Panc1 (cell line): Measurements from ENCODE around the gene PPWD1. TPM values are rescaled to one million over a fixed set of nuclear protein-coding genes. Genes with fewer than 3 reads are reported as not detected.

Source experiments
- ATAC-seq: fragments of 200-7000 bp; cut with Tn5 transposase; 2 replicates; pipeline ENCODE4 v1.9.1; 2020; ENCODE audit warnings: mild to moderate bottlenecking, moderate library complexity
- BruUV-seq: library from RNA; stranded (reverse); fragments of 400-500 nt; replicated peaks from 2 replicates; lab custom pipeline; 2021; lab: Mats Ljungman, UMichigan
- CTCF ChIA-PET: fragments of 300-600 bp; sonication (Branson Sonifier 250); formaldehyde crosslinking; loops from one replicate; lab custom pipeline; 2022; ENCODE audit warnings: antibody characterized with exemption; lab: Charles Lee
- POLR2A ChIA-PET: fragments of 300-600 bp; sonication (Branson Sonifier 250); formaldehyde crosslinking; loops from one replicate; lab custom pipeline; 2022; ENCODE audit warnings: antibody characterized with exemption; lab: Charles Lee
- DNase-seq: peaks from one replicate; pipeline ENCODE4 v3.0.0-alpha.2; 2010; ENCODE audit warnings: low read depth, low spot score
- H3K27ac ChIP-seq: 2 replicates; pipeline ENCODE4 v1.5.1; 2011; ENCODE audit warnings: mild to moderate bottlenecking, low read length, inconsistent platforms
- H3K27me3 ChIP-seq: fragments of 200-500 bp; sonication (Bioruptor generic); 2 replicates; pipeline ENCODE4 v1.6.0; 2014; ENCODE audit warnings: low read length, inconsistent platforms; ENCODE audit not compliant: control insufficient read depth, insufficient read depth
- H3K36me3 ChIP-seq: fragments of 200-500 bp; sonication (Bioruptor generic); 2 replicates; pipeline ENCODE4 v1.5.1; 2014; ENCODE audit warnings: inconsistent platforms, mild to moderate bottlenecking, low read length, moderate library complexity; ENCODE audit not compliant: control insufficient read depth, insufficient read depth
- H3K4me1 ChIP-seq: 2 replicates; pipeline ENCODE4 v1.5.1; 2011; ENCODE audit warnings: inconsistent platforms, mild to moderate bottlenecking, low read length, moderate library complexity; ENCODE audit not compliant: control insufficient read depth, insufficient read depth
- H3K4me3 ChIP-seq, 2 experiments: 2 replicates each; pipeline ENCODE4 v1.5.1; 2011 to 2012; ENCODE audit warnings: low read depth in 2 of 2, low read length in 2 of 2, mild to moderate bottlenecking in 2 of 2, inconsistent platforms in 1 of 2, moderate library complexity in 1 of 2
- H3K9me3 ChIP-seq: fragments of 200-500 bp; sonication (Bioruptor generic); 2 replicates; pipeline ENCODE4 v1.5.1; 2014; ENCODE audit warnings: low read depth, mild to moderate bottlenecking, inconsistent platforms, low read length, moderate library complexity; ENCODE audit not compliant: control insufficient read depth, insufficient read depth
- CTCF ChIP-seq: fragments of 450-650 bp; IDR thresholded peaks from 2 replicates; pipeline ENCODE4 v1.5.1; 2017; ENCODE audit warnings: mild to moderate bottlenecking
- POLR2AphosphoS5 ChIP-seq: IDR thresholded peaks from 2 replicates; pipeline ENCODE4 v1.6.1; 2012; ENCODE audit warnings: mild to moderate bottlenecking, low read depth, low read length, moderate library complexity
- REST ChIP-seq, 2 experiments: IDR thresholded peaks; 2 replicates each; pipeline ENCODE4 v1.6.1; 2011 to 2012; ENCODE audit warnings: low read depth in 2 of 2, control low read depth in 1 of 2, low read length in 1 of 2, mild to moderate bottlenecking in 1 of 2, moderate library complexity in 1 of 2; ENCODE audit not compliant: insufficient read depth in 1 of 2
- SIN3A ChIP-seq: IDR thresholded peaks from 2 replicates; pipeline ENCODE4 v1.6.1; 2012; ENCODE audit warnings: low read depth, mild to moderate bottlenecking, low read length, moderate library complexity, borderline replicate concordance; ENCODE audit not compliant: insufficient read depth
- TCF7L2 ChIP-seq: IDR thresholded peaks from 2 replicates; pipeline ENCODE4 v1.6.1; 2011; ENCODE audit warnings: mild to moderate bottlenecking, low read depth, low read length, inconsistent platforms
- in situ Hi-C: cut with HindIII; loops from 2 replicates; pipeline ENCODE4 v1.10.0; 2016; ENCODE audit warnings: low sequenced_read_pairs, low pct_unique_long_range_greater_than_20kb
- intact Hi-C: fragments of 100-400 bp; cut with micrococcal nuclease; formaldehyde crosslinking; loops from one replicate; pipeline ENCODE4 v1.10.0; 2022; ENCODE audit not compliant: unreplicated experiment
- total RNA-seq: library from RNA; stranded (reverse); gene quantifications from one replicate; pipeline ENCODE4 v1.2.1, GENCODE V29; 2021; ENCODE audit not compliant: unreplicated experiment

Gene PPWD1
- total RNA-seq, 1 experiment from 2014 or later: 32.7 TPM

DNA sequence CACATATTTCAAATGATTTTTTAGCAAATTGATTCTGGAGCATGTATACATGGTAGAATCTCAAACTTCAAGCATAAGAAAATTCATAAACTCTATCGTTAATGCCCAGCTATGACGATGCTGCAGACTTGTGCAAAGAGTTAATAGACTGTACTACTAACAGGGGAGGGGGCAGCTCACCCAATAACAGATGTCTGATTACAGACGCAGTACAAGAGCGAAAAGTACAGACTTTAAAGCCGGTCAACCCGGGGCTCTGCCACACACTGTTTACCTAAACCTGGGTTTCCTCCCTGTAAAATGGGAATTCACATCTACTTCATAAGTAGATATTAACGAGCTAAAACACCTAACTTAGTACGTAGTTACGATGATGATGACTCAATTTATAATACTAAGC lies 60.4 kb downstream of the PPWD1 start:
- DNase-seq: no peak
- ChIA-PET POLR2A (interaction anchor here (0.6 kb wide), 1 partner anchor 110 kb away, joined by 3 read pairs; no protein-coding TSS in a partner anchor), CTCF (no interaction called here)
- H3K4me3 ChIP-seq: peak overlapping the region; percentile 82 to 98
- intact Hi-C loops (no loop called here), in situ Hi-C loops (no loop called here)
- ATAC-seq: no peak
- no peaks in the 10 kb centered on the region for H3K27me3 ChIP-seq
- BruUV-seq: no TSS peak
- peaks cover 9% of the 10 kb centered on the region for H3K4me1 ChIP-seq
- peaks cover 5% of the 10 kb centered on the region; the same call in 1 of the 2 replicates for H3K36me3 ChIP-seq
- H3K27ac ChIP-seq: peak overlapping the region; percentile 99
- H3K9me3 ChIP-seq: no peaks in the 10 kb centered on the region
- TF ChIP-seq TCF7L2: no peak
- TF ChIP-seq CTCF: no peak
- no peak for TF ChIP-seq REST (IDR thresholded peaks at IDR 0.05; ENCODE audit: insufficient read depth in 1 of 2, low read depth in 2 of 2, low read length in 1 of 2)
- no peak for TF ChIP-seq SIN3A
- no peak for TF ChIP-seq POLR2AphosphoS5

GRCh38 chr5:65624025-65624570 lies 61.0 kb downstream of the PPWD1 start, which contains the start of gene TRIM23:
Gene TRIM23, minus strand, starts transcription at chr5:65624333. Its CDS starts 59 bp downstream, at chr5:65624274.
- ATAC-seq: peak; percentile 99
- DNase-seq: peak; percentile 91
- Histone ChIP-seq H3K27me3 (no peaks in the 10 kb centered on the region), H3K4me3 (peak within 1 kb of the TSS; percentile 82 to 98), H3K4me1 (peaks cover 9% of the 10 kb centered on the region), H3K9me3 (no peaks in the 10 kb centered on the region), H3K36me3 (peaks cover 5% of the 10 kb centered on the region; the same call in 1 of the 2 replicates), H3K27ac (peak within 1 kb of the TSS; percentile 99)
- TF ChIP-seq TCF7L2 (no peak), REST (IDR thresholded peaks at IDR 0.05; ENCODE audit: insufficient read depth in 1 of 2, low read depth in 2 of 2, low read length in 1 of 2) (no peak), SIN3A (peak; percentile 85), CTCF (no peak), POLR2AphosphoS5 (peak; percentile 85)
- intact Hi-C loops (no loop called here), in situ Hi-C loops (no loop called here)
- ChIA-PET CTCF (no interaction called here), POLR2A (interaction anchor here (0.6 kb wide), 1 partner anchor 109 kb away, joined by 3 read pairs; no protein-coding TSS in a partner anchor)
- no TSS peak for BruUV-seq
